Aorta (tissue), 5 donors: ENCODE measurements around the gene SYT12. TPM values are rescaled to one million over a fixed set of nuclear protein-coding genes. Genes with fewer than 3 reads are reported as not detected.

Experiments
- ATAC-seq: fragments of 200-7000 bp; cut with Tn5 transposase; one replicate; pipeline ENCODE4 v1.9.1; 2022; ENCODE audit warnings: moderate library complexity; ENCODE audit not compliant: low FRiP score
- DNase-seq, 2 donors: peaks; one replicate each; pipeline ENCODE4 v3.0.0-alpha.2; 2020
- H3K27ac ChIP-seq, 2 donors: one replicate each; pipeline ENCODE4 v1.5.1; 2013; ENCODE audit warnings: low read length in 2 of 2, mild to moderate bottlenecking in 2 of 2, moderate library complexity in 2 of 2, control low read depth in 1 of 2, inconsistent platforms in 1 of 2, low read depth in 1 of 2
- H3K27me3 ChIP-seq, 2 donors: one replicate each; pipeline ENCODE4 v1.6.1; 2013; ENCODE audit warnings: control low read depth in 1 of 2, low read length in 1 of 2, mild to moderate bottlenecking in 1 of 2, moderate library complexity in 1 of 2; ENCODE audit not compliant: insufficient read depth in 2 of 2, control insufficient read depth in 1 of 2
- H3K36me3 ChIP-seq, 2 donors: one replicate each; pipeline ENCODE4 v1.6.1; 2013; ENCODE audit warnings: control low read depth in 1 of 2, low read length in 1 of 2, mild to moderate bottlenecking in 1 of 2; ENCODE audit not compliant: insufficient read depth in 2 of 2, control insufficient read depth in 1 of 2
- H3K4me1 ChIP-seq, 2 donors: one replicate each; pipeline ENCODE4 v1.6.1; 2013; ENCODE audit warnings: low read length in 2 of 2, control low read depth in 1 of 2, mild to moderate bottlenecking in 1 of 2, moderate library complexity in 1 of 2; ENCODE audit not compliant: insufficient read depth in 2 of 2, control insufficient read depth in 1 of 2
- H3K4me3 ChIP-seq, 2 donors: one replicate each; pipeline ENCODE4 v1.5.1; 2013; ENCODE audit warnings: low read length in 2 of 2, control low read depth in 1 of 2, mild to moderate bottlenecking in 1 of 2
- H3K9me3 ChIP-seq: one replicate; pipeline ENCODE4 v1.6.1; 2013; ENCODE audit warnings: mild to moderate bottlenecking, low read length; ENCODE audit not compliant: control insufficient read depth
- WGBS, 2 donors: extraction: QIAGEN DNeasy Blood & Tissue Kit; methylation state at CpG; one replicate each; pipeline ENCODE4 v1.1.7; 2013; 5-methylcytosine and 5-hydroxymethylcytosine counted together
- intact Hi-C, 2 donors: fragments of 100-400 bp; cut with DNase I; formaldehyde crosslinking; loops; one replicate each; pipeline versions ENCODE4 v1.14.2 to v1.15.0; 2022
- microRNA-seq, 2 donors: library from miRNA; unstranded; fragments of <30 nt; microRNA quantifications; one replicate each; pipeline ENCODE4 v1.2.0, GENCODE V29; 2020
- polyA plus RNA-seq, 2 donors: library from polyadenylated mRNA; stranded (reverse); fragments of 200-250 nt; gene quantifications; one replicate each; pipeline ENCODE4 v1.2.3, GENCODE V29; 2013
- total RNA-seq, 2 donors: library from RNA; stranded (reverse); fragmentation: NEBNext Ultra II Directional; extraction: Animal tissue kit (Norgen Biotek cat#: 25700); gene quantifications; one replicate each; pipeline ENCODE4 v1.2.1, GENCODE V29; 2021
- donor health status: healthy with polysubstance abuse.
- donor health status: Bipolar disorder and iron deficiency.
- donor health status: DM: no; HTN: no; CAD: no.
- donor health status: DM: no; HTN: no; CAD: no.
- donor health status: DM: yes; HTN: yes; CAD: no.

SYT12 gene
- total and polyA plus RNA-seq, 4 donors = 1.4 to 5.5 (median 4.2) TPM

DNA sequence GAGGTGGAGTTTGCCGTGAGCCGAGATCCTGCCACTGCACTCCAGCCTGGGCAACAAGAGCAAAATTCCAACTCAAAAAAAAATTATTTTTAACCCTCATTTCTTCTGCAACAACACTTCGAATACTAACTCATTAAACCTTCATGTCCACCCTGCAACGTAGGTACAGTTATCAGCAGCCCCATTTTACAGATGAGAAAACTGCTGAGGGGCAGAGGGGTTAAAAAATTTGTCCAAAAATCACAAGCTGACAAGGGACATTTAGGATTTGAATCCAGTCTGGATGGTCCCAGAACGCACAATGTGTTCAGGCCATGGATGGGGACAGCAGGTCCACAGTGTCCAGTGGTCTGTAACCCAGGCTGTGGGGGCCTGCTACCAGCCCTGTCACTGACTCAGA lies 62.7 kb downstream of the SYT12 start:
- Histone ChIP-seq H3K4me1 (no peaks in the 10 kb centered on the region), H3K27me3 (no peaks in the 10 kb centered on the region), H3K27ac (no peak overlapping the region), H3K9me3 (no peaks in the 10 kb centered on the region), H3K36me3 (no peaks in the 10 kb centered on the region), H3K4me3 (no peak overlapping the region)
- intact Hi-C loops = loop anchor here in 1 of 2 donors (10.0 kb wide), 1 partner anchor 79 kb away; no protein-coding TSS in a partner anchor
- ATAC-seq = no peak
- 95 to 96% methylated on average over 5 of the region's 5 CpGs for WGBS, 2 donors
- no peak for DNase-seq

DNA sequence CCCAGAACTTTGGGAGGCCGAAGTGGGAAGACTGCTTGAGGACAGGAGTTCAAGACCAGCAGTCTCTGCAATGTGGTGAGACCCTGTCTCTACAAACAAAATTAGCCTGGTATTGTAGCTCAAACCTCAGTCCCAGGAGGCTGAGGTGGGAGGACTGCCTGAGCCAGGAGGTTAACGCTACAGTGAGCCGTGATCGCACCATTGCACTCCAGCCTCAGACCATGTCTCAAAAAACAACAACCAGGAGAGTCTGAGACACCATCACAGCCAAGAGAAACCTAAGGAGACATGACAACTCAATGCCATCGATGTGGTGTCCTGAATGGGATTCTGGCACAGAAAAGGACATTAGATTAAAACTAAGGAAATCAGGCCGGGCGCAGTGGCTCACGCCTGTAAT lies 67.8 kb downstream of the SYT12 start:
- H3K27ac ChIP-seq = no peak overlapping the region
- no peaks in the 10 kb centered on the region for H3K36me3 ChIP-seq
- no peak overlapping the region for H3K4me3 ChIP-seq
- intact Hi-C loops = no loop called here
- 94 to 95% methylated on average over 8 of the region's 8 CpGs for WGBS, 2 donors
- no peaks in the 10 kb centered on the region for H3K9me3 ChIP-seq
- DNase-seq (no peak), ATAC-seq (no peak)
- H3K4me1 ChIP-seq = no peaks in the 10 kb centered on the region
- H3K27me3 ChIP-seq = no peaks in the 10 kb centered on the region

DNA sequence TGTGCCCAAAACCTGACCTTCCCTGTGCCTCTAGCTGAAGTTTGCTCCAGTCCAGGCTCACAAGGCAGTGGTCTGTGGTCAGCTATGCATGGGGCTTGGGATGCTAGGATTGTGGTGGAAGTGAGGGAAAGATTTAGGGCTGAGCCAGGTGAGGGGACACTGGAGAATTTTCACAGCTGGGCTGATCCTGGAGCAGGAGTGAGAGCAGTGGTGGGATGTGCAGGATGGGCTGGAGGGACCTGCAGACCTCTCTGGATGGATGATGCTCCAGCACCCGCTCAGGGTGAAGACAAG lies 72.2 kb downstream of the SYT12 start:
- H3K4me3 ChIP-seq = no peak overlapping the region
- WGBS, 2 donors = 91 to 100% methylated on average over 1 of the region's 1 CpG
- H3K9me3 ChIP-seq = no peaks in the 10 kb centered on the region
- no peaks in the 10 kb centered on the region for H3K36me3 ChIP-seq
- no peak for ATAC-seq
- H3K4me1 ChIP-seq = no peaks in the 10 kb centered on the region
- intact Hi-C loops = no loop called here
- no peak for DNase-seq
- H3K27me3 ChIP-seq = no peaks in the 10 kb centered on the region
- H3K27ac ChIP-seq = no peak overlapping the region

DNA sequence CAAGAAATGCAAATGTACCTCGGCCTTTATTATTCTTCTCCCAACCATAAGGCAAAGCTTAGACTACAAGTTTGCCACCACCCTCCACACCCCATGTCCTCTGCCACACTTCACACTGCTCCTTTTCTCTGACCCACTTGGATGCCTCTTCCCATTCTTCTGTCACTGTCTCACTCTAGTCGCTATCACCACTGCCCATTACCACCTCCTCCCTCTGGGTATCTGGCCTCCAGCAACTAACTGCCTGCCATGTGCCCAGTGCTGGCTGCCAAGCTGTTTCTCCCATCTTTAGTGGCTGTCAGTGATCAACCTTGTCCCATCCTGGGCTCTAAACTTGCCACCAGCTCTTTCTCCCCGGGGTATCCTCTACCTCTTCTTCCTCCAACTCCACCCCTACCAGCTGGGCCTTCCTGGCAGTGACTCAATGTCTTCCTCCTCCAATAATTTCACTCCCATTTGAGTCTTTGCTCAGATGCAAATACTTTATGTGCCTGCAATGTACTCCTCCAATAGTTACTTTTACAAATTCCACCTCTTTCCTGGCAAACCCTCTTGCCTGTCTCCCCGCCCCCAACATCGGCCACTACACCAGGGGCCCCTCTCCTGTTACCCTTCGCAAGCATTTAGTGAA lies 76.0 kb downstream of the SYT12 start:
- H3K27me3 ChIP-seq = no peaks in the 10 kb centered on the region
- no peak overlapping the region for H3K27ac ChIP-seq
- H3K4me3 ChIP-seq = no peak overlapping the region
- intact Hi-C loops = no loop called here
- H3K4me1 ChIP-seq = no peaks in the 10 kb centered on the region
- no peaks in the 10 kb centered on the region for H3K36me3 ChIP-seq
- peak in 1 of 2 donors; percentile 15 for DNase-seq
- H3K9me3 ChIP-seq = no peaks in the 10 kb centered on the region
- ATAC-seq = no peak
- WGBS, 2 donors = 69% methylated on average over 6 of the region's 6 CpGs

DNA sequence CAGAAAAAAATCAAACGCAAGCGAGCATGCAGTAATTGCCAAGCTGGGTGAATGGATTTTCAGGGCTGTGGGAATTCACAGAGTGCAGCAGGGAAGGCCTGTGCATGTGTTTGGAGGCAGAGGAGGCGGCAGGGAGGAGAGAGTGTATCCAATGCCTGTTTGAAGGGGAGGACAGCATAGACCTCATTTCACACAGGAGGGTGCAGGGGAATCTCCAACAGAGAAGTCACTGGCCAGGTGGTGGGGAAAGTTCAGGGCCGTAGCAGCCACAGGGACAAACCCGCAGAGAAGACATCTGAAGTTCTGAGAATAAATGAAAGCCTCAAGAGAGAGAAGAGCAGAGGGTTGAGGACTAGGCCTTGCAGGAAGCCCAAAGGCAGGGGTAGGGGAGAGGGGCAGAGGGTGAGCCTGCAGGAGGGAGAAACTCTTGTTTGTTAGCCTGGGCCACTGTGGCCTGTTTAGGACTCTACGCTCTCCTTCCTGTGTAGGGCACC lies 76.9 kb downstream of the SYT12 start:
- no peaks in the 10 kb centered on the region for H3K4me1 ChIP-seq
- intact Hi-C loops = no loop called here
- WGBS, 2 donors = 95% methylated on average over 6 of the region's 6 CpGs
- no peak overlapping the region for H3K4me3 ChIP-seq
- ATAC-seq (no peak), DNase-seq (peak in 1 of 2 donors; percentile 30)
- no peaks in the 10 kb centered on the region for H3K9me3 ChIP-seq
- H3K27ac ChIP-seq = no peak overlapping the region
- no peaks in the 10 kb centered on the region for H3K36me3 ChIP-seq
- no peaks in the 10 kb centered on the region for H3K27me3 ChIP-seq

Small RNAs within 50 kb of the gene (microRNA-seq; reads per million reads assigned to microRNA genes)
- 0 to 0.60 reads per million in 2 donors for gene MIR6860

Other genes starting within 250 kb of the SYT12 start
- gene RCE1, start 179.7 kb upstream of the SYT12 start, total RNA-seq = 10 to 100 TPM; 11.7 to 14.6 TPM
- 10 to 100 TPM; 14.5 to 23.5 TPM for gene RCE1, start 179.7 kb upstream of the SYT12 start, polyA plus RNA-seq
- 10 to 100 TPM in 1 of 2 donors, 1 to 10 TPM in 1; 7.3 to 12.4 TPM for gene LRFN4, start 166.1 kb upstream of the SYT12 start, total RNA-seq
- 10 to 100 TPM in 1 of 2 donors, 1 to 10 TPM in 1; 4.4 to 13.8 TPM for gene LRFN4, start 166.1 kb upstream of the SYT12 start, polyA plus RNA-seq
- 10 to 100 TPM; 12.6 to 15.9 TPM for gene PC, start 64.8 kb upstream of the SYT12 start, total RNA-seq
- 10 to 100 TPM; 13.6 to 22.7 TPM for gene PC, start 64.8 kb upstream of the SYT12 start, polyA plus RNA-seq
- gene C11orf86, start 47.8 kb upstream of the SYT12 start, total RNA-seq = not detected
- gene C11orf86, start 47.8 kb upstream of the SYT12 start, polyA plus RNA-seq = 10 to 100 TPM in 1 of 2 donors, under 1 TPM in 1; 0.10 to 54.8 TPM
- 10 to 100 TPM; 19.4 to 20.1 TPM for gene RHOD, start 33.7 kb downstream of the SYT12 start, total RNA-seq
- 10 to 100 TPM; 28.4 to 33.6 TPM for gene RHOD, start 33.7 kb downstream of the SYT12 start, polyA plus RNA-seq
- 100 to 1,000 TPM in 1 of 2 donors, 10 to 100 TPM in 1; 64.0 to 106 TPM for gene KDM2A, start 96.1 kb downstream of the SYT12 start, total RNA-seq
- gene KDM2A, start 96.1 kb downstream of the SYT12 start, polyA plus RNA-seq = 10 to 100 TPM; 11.5 to 26.5 TPM
- gene GRK2, start 243.3 kb downstream of the SYT12 start, total RNA-seq = 10 to 100 TPM; 53.8 to 77.6 TPM
- 10 to 100 TPM; 29.3 to 53.6 TPM for gene GRK2, start 243.3 kb downstream of the SYT12 start, polyA plus RNA-seq